Measurements from ENCODE around the gene VSTM4. TPM values are rescaled to one million over a fixed set of nuclear protein-coding genes. Genes with fewer than 3 reads are reported as not detected.

The VSTM4 gene
- total RNA-seq, 2 donors from 2014 or later: 1.2 to 3.1 TPM

GRCh38 chr10:49000437-49001398 is 114.6 kb downstream of the VSTM4 start:
- Histone ChIP-seq H3K9ac (ENCODE audit: low read depth in 2 of 2, low read length in 2 of 2) (no peak overlapping the region), H3K4me3 (no peak overlapping the region), H3K36me3 (no peaks in the 10 kb centered on the region), H3K27ac (no peak overlapping the region), H3K27me3 (no peaks in the 10 kb centered on the region), H3K4me1 (no peaks in the 10 kb centered on the region), H3K9me3 (no peaks in the 10 kb centered on the region)
- TF ChIP-seq CTCF (IDR thresholded peaks at IDR 0.05): no peak
- no peak for DNase-seq
- intact Hi-C loops (cut with DNase I): no loop called here

DNA sequence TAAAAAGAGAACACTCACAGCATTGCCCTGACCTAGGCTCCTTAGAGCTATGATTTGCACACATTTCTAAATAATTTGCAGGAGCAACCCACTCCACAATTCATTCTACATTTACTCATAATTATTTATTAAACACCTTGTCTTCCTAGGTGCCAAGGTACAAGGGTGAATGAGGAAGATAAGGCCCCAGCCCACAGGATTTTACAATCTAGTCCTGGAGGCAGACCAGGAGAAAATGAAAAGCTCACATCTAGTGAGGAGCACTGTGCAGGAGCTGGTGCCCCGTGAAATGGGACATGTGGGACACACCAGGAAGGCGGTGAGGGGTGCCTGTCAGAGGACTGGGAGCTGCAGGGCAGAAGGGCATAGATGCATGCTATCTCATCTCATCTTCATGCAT is 116.0 kb downstream of the VSTM4 start:
- no peak overlapping the region for H3K27ac ChIP-seq
- no peak overlapping the region for H3K4me3 ChIP-seq
- no peaks in the 10 kb centered on the region for H3K9me3 ChIP-seq
- TF ChIP-seq CTCF (IDR thresholded peaks at IDR 0.05): no peak
- H3K4me1 ChIP-seq: no peaks in the 10 kb centered on the region
- intact Hi-C loops (cut with DNase I): no loop called here
- no peak overlapping the region for H3K9ac ChIP-seq (ENCODE audit: low read depth in 2 of 2, low read length in 2 of 2)
- no peaks in the 10 kb centered on the region for H3K27me3 ChIP-seq
- DNase-seq: no peak
- H3K36me3 ChIP-seq: no peaks in the 10 kb centered on the region

DNA sequence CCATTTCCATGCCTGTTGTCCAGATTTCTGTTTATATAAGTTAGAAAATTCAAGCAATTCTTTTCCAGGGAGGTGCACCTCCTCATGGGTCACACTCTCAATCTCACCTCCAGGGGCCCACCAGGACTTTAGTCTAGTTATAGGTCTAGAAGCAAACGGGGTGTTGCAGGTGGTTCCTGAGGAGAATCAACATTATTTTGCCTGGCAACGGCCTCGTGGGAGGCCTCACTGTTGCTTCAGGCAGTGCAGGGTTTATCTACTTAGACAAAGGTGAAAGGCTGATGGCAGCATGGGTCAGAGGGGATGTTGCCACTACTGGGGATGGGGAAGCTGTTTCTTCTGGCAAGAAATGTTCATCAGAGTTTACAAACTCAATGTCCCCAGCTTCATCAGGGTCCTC is 119.0 kb downstream of the VSTM4 start:
- no peak for DNase-seq
- intact Hi-C loops (cut with DNase I): no loop called here
- no peaks in the 10 kb centered on the region for H3K4me1 ChIP-seq
- H3K27ac ChIP-seq: no peak overlapping the region
- TF ChIP-seq CTCF (IDR thresholded peaks at IDR 0.05): no peak
- H3K36me3 ChIP-seq: no peaks in the 10 kb centered on the region
- no peak overlapping the region for H3K9ac ChIP-seq (ENCODE audit: low read depth in 2 of 2, low read length in 2 of 2)
- H3K4me3 ChIP-seq: no peak overlapping the region
- no peaks in the 10 kb centered on the region for H3K9me3 ChIP-seq
- no peaks in the 10 kb centered on the region for H3K27me3 ChIP-seq

GRCh38 chr10:48993627-48994026 is 121.7 kb downstream of the VSTM4 start:
- H3K4me3 ChIP-seq: no peak overlapping the region
- intact Hi-C loops (cut with DNase I): no loop called here
- TF ChIP-seq CTCF (IDR thresholded peaks at IDR 0.05): no peak
- no peaks in the 10 kb centered on the region for H3K9me3 ChIP-seq
- H3K27ac ChIP-seq: no peak overlapping the region
- H3K27me3 ChIP-seq: no peaks in the 10 kb centered on the region
- no peak for DNase-seq
- H3K36me3 ChIP-seq: no peaks in the 10 kb centered on the region
- no peak overlapping the region for H3K9ac ChIP-seq (ENCODE audit: low read depth in 2 of 2, low read length in 2 of 2)
- H3K4me1 ChIP-seq: no peaks in the 10 kb centered on the region

DNA sequence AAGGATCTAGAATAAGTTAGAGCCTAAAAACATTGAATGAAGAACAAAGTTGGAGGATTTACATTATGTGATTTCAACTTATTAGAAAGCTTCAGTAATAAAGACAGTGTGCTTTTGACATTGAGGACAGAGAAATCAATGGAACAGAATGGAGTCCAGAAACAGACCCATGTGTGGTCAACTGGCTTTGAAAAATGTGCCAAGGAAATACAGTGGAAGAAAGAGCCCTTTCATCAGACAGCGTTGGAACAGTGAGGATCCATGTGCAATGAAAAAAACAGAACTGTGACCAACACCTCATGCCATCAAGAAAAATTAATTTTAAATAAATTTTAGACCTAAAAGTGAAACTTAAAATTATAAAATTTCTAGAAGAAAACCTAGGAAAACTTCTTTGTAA is 125.1 kb downstream of the VSTM4 start:
- Histone ChIP-seq H3K27ac (no peak overlapping the region), H3K27me3 (no peaks in the 10 kb centered on the region), H3K4me3 (no peak overlapping the region), H3K4me1 (no peaks in the 10 kb centered on the region), H3K9ac (ENCODE audit: low read depth in 2 of 2, low read length in 2 of 2) (no peak overlapping the region), H3K9me3 (no peaks in the 10 kb centered on the region), H3K36me3 (no peaks in the 10 kb centered on the region)
- DNase-seq: no peak
- intact Hi-C loops (cut with DNase I): no loop called here
- no peak for TF ChIP-seq CTCF (IDR thresholded peaks at IDR 0.05)
